K562 (cell line): ENCODE measurements around the gene RNF6.

Source experiments
- AFF4 ChIP-seq: sonication (generic); formaldehyde crosslinking; IDR thresholded peaks from 2 replicates; pipeline ENCODE4 v1.8.0; 2023; ENCODE audit warnings: mild to moderate bottlenecking, missing genetic modification reagents
- POLR2A ChIP-seq: fragments of 450-650 bp; conservative IDR thresholded peaks from 2 replicates; pipeline ENCODE4 v1.6.1; 2016
- RBBP5 ChIP-seq: fragments of 200-600 bp; sonication (generic); IDR thresholded peaks from 2 replicates; pipeline ENCODE4 v1.6.1; 2012; ENCODE audit warnings: borderline replicate concordance, mild to moderate bottlenecking, low read length, control low read depth, inconsistent platforms; ENCODE audit not compliant: insufficient read depth, poor library complexity, severe bottlenecking
- ZFP1 ChIP-seq: fragments of 450-650 bp; formaldehyde crosslinking; IDR thresholded peaks from 2 replicates; pipeline ENCODE4 v1.4.0; 2020; ENCODE audit warnings: mild to moderate bottlenecking, mixed read lengths
- TF ChIP-seq, protein P1 (sequence below), 3 experiments: IDR thresholded peaks in 2 of 3; conservative IDR thresholded peaks in 1 of 3; 2 replicates each; pipeline ENCODE4 v1.5.1; 2011 to 2012; ENCODE audit warnings: low read length in 3 of 3, mild to moderate bottlenecking in 3 of 3, control low read depth in 2 of 3, improper control_type of control experiment in 1 of 3, inconsistent platforms in 1 of 3, low read depth in 1 of 3, mixed read lengths in 1 of 3, moderate library complexity in 1 of 3; ENCODE audit not compliant: insufficient read depth in 2 of 3
- TF ChIP-seq, protein P2 (sequence below), 2 experiments: fragments of 450-650 bp; IDR thresholded peaks; 2 replicates each; pipeline ENCODE4 v1.6.1; 2016

DNA sequence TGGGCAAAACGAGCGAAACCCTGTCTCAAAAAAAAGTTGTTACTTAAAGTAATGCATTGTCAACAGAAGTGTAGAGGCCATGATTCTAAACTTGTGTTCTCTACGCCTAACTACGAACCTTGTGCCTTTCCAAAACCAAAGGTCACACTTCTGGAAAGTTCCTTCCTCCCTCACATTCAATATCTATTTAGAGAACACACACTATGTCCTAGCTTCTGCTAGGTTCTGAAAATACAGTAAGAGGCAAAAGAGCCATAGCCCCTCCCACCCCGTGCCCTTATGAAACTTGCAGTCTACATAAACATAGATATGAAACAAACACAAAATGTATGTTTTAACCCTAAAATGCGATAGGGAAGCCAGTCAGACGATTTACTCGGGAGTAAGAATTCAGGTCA lies 36.4 kb downstream of the RNF6 start:
- TF ChIP-seq RBBP5 (no peak), POLR2A (no peak), ZFP1 (CRISPR knock-in tag) (no peak), AFF4 (CRISPR knock-in tag) (no peak)
- TF ChIP-seq, protein P1, sequence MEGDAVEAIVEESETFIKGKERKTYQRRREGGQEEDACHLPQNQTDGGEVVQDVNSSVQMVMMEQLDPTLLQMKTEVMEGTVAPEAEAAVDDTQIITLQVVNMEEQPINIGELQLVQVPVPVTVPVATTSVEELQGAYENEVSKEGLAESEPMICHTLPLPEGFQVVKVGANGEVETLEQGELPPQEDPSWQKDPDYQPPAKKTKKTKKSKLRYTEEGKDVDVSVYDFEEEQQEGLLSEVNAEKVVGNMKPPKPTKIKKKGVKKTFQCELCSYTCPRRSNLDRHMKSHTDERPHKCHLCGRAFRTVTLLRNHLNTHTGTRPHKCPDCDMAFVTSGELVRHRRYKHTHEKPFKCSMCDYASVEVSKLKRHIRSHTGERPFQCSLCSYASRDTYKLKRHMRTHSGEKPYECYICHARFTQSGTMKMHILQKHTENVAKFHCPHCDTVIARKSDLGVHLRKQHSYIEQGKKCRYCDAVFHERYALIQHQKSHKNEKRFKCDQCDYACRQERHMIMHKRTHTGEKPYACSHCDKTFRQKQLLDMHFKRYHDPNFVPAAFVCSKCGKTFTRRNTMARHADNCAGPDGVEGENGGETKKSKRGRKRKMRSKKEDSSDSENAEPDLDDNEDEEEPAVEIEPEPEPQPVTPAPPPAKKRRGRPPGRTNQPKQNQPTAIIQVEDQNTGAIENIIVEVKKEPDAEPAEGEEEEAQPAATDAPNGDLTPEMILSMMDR (IDR thresholded peaks at IDR 0.05 in 2 of 3, conservative IDR thresholded peaks at IDR 0.05 in 1 of 3; ENCODE audit: insufficient read depth in 2 of 3, low read depth in 1 of 3, low read length in 3 of 3), result no peak
- TF ChIP-seq, protein P2, sequence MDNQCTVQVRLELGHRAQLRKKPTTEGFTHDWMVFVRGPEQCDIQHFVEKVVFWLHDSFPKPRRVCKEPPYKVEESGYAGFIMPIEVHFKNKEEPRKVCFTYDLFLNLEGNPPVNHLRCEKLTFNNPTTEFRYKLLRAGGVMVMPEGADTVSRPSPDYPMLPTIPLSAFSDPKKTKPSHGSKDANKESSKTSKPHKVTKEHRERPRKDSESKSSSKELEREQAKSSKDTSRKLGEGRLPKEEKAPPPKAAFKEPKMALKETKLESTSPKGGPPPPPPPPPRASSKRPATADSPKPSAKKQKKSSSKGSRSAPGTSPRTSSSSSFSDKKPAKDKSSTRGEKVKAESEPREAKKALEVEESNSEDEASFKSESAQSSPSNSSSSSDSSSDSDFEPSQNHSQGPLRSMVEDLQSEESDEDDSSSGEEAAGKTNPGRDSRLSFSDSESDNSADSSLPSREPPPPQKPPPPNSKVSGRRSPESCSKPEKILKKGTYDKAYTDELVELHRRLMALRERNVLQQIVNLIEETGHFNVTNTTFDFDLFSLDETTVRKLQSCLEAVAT (IDR thresholded peaks at IDR 0.05), result no peak
